ENCODE measurements around the gene DUSP22.
"Not testable (repeated sequence)": the region's sequence is repeated elsewhere in the genome, so short reads cannot be mapped to it uniquely, and the experiment has no call there.

The DUSP22 gene

GRCh38 chr6:323730-324088, 31.4 kb downstream of the DUSP22 start:
- DNase-seq (ENCODE audit: low read depth in 2 of 2): no peak

GRCh38 chr6:324116-324728, 31.9 kb downstream of the DUSP22 start:
- DNase-seq (ENCODE audit: low read depth in 2 of 2): no peak

GRCh38 chr6:324729-325125, 32.4 kb downstream of the DUSP22 start:
- DNase-seq (ENCODE audit: low read depth in 2 of 2): no peak

DNA sequence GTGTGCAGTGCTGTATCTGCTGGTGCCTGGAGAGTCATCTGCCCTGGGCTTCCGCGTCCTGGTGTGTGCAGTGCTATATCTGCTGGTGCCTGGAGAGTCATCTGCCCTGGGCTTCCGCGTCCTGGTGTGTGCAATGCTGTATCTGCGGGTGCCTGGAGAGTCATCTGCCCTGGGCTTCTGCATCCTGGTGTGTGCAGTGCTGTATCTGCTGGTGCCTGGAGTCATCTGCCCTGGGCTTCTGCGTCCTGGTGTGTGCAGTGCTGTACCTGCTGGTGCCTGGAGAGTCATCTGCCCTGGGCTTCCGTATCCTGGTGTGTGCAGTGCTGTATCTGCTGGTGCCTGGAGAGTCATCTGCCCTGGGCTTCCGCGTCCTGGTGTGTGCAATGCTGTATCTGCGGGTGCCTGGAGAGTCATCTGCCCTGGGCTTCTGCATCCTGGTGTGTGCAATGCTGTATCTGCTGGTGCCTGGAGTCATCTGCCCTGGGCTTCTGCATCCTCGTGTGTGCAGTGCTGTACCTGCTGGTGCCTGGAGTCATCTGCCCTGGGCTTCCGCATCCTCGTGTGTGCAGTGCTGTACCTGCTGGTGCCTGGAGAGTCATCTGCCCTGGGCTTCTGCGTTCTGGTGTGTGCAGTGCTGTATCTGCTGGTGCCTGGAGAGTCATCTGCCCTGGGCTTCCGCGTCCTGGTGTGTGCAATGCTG, 33.0 kb downstream of the DUSP22 start:
- not testable (repeated sequence) for DNase-seq (ENCODE audit: low read depth in 2 of 2)

- DNase-seq (ENCODE audit: low read depth in 2 of 2): not testable (repeated sequence)
Observed at GRCh38 chr6:326066-326465, 33.8 kb downstream of the DUSP22 start.

GRCh38 chr6:326896-327537, 34.7 kb downstream of the DUSP22 start:
- DNase-seq (ENCODE audit: low read depth in 2 of 2): no peak

- no peak for DNase-seq (ENCODE audit: low read depth in 2 of 2)
Observed at GRCh38 chr6:327538-328116, 35.3 kb downstream of the DUSP22 start.

- no peak for DNase-seq (ENCODE audit: low read depth in 2 of 2)
Observed at GRCh38 chr6:328136-328670, 35.9 kb downstream of the DUSP22 start.

DNA sequence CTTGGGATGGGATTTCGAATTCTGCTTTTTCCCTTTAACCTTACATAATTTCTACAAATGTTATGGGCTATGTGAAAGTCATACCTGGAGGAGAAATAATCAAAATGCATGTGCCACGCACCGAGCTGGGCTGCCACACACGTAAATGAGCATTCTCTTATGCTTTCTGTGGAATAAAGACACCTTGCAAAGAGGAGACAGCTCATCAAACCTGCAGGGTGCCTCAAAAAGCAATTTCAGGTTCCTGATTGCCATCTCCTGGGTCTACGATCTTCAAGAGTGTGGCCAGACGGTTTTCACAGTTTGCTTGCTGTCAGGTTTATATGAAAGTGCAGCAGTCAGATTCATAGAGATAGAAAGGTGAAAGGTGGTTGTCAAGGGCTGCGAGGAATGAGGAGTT, 36.6 kb downstream of the DUSP22 start:
- no peak for DNase-seq (ENCODE audit: low read depth in 2 of 2)

DNA sequence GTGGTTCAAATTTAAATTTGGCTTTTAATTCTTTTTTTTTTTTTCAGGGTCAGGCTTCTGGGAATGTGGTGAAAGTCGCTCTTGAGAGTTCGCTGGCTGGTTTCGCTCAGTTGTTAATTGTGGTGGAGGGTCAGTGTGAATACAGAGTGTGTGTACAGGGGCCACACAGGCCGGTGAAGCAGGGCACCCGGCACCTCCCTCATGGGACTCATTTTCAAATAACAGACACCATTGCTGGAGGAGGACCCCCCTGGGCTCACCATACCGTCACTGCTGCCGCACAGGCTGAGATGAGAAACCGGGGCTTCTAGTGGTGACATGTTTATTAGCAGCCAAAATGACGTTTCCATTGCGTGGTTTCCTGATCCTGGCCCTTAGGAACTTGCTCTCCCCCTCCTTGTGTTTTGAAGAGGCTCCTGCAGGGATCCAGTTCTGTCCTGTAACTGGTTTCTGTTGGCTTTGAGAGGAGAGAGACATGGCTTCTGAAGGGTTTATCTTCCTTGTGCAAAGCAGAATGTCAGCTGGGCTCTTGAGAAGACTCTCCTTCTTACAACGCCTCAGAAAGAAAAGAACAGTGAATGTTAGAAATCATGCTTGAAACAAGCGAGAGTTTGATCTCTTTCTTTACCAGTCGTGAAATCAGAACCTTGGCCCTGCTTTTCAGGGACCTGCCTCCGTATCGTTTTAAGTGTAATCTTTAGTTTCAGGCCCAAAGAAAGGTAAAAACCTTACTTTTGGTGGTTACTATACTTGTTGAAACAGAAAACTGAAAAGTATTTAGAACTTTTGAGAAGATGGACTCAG, 37.8 kb downstream of the DUSP22 start:
- no peak for DNase-seq (ENCODE audit: low read depth in 2 of 2)

DNA sequence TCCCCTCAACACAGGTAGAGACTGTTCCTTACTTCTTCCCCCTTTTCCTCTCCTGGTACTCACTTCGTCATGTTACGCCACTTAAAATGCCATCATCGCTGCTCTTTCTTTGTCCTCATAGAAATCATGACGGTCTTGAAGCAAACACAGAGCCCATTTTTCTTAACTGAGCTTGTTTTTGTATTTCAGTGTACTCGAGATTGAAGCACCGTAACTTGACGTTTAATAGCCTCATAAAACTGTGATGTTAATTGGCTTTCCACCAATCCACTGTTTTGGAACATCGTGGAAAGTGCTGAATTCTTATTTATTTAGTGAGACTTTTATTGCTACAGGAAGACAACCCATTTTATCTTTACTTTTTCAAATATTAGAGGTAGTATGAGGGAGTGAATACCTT, 38.7 kb downstream of the DUSP22 start:
- DNase-seq (ENCODE audit: low read depth in 2 of 2): no peak

DNA sequence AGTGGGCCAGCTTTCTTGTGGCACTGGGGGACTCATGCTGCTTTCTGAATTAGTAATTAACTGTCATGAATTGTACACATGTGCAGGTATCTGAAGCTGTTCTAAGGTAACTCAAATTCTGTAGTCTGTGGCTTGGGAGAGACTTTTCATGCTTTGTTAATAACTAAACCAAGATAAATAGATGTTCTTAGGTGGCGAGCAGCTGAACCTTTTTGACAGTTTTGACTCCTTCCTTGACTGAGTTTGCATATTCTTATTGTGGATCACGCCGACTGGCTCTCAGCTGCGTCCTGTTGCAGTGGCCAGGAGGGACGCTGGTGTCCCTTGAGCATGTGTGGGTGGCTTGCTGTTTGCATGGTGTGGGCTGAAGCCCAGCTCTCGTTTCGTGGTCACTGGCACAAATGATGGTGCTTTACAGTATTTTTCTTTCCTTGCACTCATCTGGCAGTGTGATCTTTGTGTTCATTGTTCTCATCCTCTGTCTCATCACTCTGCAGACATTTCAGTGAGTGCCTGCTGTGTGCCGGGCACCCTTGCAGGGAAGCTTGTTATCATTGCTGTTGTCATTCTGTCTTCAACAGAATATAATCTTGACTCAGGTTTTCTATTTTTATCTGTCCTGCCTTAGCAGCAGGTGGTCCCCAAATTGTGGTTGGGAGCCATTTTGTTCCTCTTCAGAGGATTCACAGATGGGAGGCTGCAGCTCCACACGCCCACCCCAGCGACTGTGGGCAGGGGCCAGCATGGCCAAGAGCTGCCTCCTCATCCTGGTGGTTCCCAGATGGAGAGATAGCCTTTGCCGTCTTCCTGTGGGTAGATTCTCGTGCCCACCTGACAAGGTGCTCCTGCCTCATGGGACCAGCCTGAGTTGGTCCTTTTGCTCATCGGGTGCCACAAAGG, 39.6 kb downstream of the DUSP22 start:
- no peak for DNase-seq (ENCODE audit: low read depth in 2 of 2)

GRCh38 chr6:332671-333070, 40.4 kb downstream of the DUSP22 start:
- no peak for DNase-seq (ENCODE audit: low read depth in 2 of 2)

DNA sequence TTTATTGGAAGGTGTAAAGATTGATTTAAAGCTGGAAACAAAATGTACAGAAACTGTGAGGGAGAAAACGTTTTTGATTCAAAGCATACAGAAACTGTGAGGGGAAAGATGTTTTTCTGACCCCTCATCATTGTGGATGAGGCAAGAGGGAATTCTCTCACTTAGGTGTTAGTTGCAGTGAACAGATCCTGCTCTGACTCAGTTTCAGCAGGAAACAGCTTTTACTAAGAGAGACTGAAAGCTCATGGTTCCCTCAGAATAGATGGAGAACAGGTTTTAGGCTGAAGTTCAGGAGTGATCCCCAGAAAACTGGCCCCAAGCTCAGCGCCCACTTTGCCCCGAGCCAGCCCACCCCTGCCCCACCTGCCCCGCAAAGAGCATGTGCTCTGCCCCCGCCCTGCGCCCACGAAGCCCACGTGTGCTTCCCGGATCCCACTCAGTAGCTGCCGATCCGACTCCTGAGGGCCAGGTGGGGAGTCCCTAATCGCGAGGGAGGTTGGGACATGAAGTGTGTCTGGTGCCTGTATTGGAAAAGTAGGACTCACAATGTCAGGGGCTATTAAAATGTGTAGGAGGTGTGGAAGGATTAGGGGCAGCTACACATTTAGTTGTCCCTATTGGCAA, 41.2 kb downstream of the DUSP22 start:
- no peak for DNase-seq (ENCODE audit: low read depth in 2 of 2)

DNA sequence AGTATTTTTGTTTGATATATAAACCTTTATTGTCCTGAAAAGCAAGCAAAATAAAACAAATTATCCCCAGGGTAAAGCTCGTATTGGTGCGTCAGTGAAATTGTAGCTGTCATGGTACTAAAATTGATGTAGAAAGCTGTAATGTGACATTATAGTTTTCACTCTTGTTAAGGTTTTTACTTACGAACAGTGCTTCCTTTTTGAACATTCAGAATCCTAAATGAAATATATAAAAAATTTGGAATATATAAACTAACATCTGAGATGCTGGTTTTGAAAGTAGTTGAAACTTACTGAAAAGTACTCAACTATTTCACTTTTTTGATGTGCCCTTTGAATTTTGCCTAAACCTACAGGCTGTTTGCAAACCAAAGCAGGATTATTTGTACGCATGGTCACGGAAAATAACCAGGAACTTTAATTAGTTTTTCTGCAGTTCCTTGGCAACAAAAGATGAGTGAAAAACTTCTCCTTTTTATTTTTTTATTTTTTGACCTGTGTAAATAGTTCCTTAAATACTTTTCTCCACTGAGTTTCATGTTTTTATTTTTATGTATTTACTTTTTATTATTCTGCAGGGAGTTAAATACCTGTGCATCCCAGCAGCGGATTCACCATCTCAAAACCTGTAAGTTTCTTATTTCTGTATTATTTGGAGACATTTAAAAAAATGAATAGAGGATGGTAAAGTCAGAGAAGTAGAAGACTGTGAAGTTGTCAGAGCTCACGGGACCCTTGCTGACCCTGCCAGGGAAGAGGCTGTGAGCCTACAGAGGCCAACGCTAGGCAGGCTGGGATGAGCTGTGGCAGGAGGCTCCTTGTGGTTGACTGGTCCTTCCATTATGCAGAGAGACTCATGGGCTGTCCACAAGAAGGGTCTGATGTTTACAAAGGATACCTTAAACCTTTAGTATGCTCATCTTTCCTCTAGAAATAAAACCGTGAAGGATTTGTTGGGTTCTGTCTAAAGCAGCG, 42.5 kb downstream of the DUSP22 start:
- no peak for DNase-seq (ENCODE audit: low read depth in 2 of 2)

DNA sequence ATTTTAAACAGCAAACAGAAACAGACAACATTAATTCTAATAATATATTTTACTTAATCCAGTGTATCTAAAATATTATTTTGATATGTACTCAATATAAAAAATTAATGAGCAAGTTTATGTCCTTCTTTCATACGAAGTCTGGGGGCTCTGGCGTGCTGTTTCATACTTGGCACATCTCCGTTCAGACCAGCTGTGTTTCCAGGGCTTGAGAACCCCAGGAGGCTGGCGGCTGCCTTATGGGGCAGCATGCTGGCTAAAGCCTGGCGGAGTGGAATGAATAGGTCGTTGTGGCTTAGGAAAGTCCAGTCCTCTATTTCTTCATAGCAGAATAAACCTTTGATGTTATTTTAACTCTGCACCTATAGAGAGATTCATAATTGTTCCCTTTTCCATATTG, 43.3 kb downstream of the DUSP22 start:
- DNase-seq (ENCODE audit: low read depth in 2 of 2): no peak

DNA sequence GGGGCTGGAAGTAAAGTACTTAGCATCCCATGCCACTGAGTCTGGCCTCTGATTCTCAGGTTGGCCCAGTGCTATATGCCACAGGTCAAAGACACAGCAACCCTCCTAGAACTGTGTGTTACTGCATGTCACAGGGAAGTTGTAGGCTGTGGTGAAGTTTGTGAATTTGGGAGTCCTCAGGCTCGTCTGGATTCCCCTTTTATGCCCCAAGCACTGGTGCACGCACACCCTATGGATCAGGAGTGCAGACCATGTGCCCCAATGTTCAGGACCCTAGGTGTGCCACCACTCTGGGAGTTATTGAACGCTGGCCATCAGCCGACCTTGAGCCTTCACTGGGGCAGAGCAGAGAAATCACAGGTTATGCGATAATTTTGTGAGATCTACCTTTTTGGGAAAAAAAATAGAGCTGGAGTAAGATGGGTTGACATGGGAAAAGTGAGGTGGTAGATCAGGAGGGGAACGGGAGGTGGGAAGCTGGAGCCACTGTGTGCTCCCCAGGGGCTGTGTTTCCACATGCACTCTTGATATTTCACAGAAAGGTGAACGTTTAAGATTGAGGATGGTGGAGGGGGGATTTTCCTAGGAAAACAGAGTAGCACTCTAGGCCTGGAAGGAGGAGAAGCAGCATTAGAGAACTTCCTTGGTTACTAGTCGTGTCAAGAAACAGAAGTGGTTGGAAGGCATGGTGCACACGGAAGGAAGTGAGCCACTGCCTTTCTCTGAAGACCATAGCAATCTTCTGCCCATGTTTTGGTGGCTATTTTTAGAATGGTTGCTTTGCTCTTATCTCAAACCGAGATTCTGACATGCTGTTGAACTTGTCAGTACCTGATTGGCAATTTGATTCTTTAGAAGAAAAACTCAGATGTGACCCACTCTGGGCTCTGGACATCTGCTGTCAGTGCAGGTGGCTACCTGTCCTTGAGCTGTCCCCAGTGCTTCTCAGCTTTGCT, 44.1 kb downstream of the DUSP22 start:
- no peak for DNase-seq (ENCODE audit: low read depth in 2 of 2)

GRCh38 chr6:337805-338368, 45.6 kb downstream of the DUSP22 start:
- DNase-seq (ENCODE audit: low read depth in 2 of 2): no peak

All from stimulated activated CD8-positive, alpha-beta memory T cell treated with anti-CD3 and anti-CD28 coated beads, Interleukin-7, amount 100 ng/mL, for 1 hour (primary cell).